Heart left ventricle (tissue), 13 donors: Measurements from ENCODE around the gene TTBK1.

ENCODE experiments used
- CTCF ChIP-seq, 12 donors: fragments of 200-600 bp; sonication (generic) in 4 of 12; IDR thresholded peaks; one replicate each; pipeline versions ENCODE4 v1.5.0 to v1.8.0; 2018 to 2022; ENCODE audit warnings: antibody characterized with exemption in 12 of 12, mild to moderate bottlenecking in 5 of 12
- POLR2A ChIP-seq, 2 donors: fragments of 450-650 bp; IDR thresholded peaks; one replicate each; pipeline ENCODE4 v1.6.1; 2017; ENCODE audit warnings: antibody characterized with exemption in 2 of 2, mild to moderate bottlenecking in 2 of 2, moderate library complexity in 2 of 2
- donor health status: ischemic (EF 13 %, LVEDD 7.1; RV severe dilation, severe dysfunction).
- donor health status: DM: no; HTN: yes; CAD: no.
- donor health status: DM: no; HTN: no; CAD: no.
- donor health status: ischemic (EF 25% LVEDD 6.9; RV normal size, moderate dysfunction).
- donor health status: ischemic (EF 25% LVEDD 5.7; RV mildly dilated, moderate dysfunction).
- donor health status: ischemic (EF 35%, LVEDD 5.7; RV mildly dilated, moderate dysfunction).
- donor health status: nonischemic (EF 11% LVEDD 7.7; RV severe dilation, severe dysfunction).
- donor health status: DM: yes; HTN: yes; CAD: no.
- donor health status: PGD.
- donor health status: ischemic (EF 29% LVEDD 5.4; RV normal size, mild dysfunction).
- donor health status: nonischemic (EF 23%, LVEDD 6.1; RV moderate dilation, normal function).

GRCh38 chr6:43336382-43336781 is 93.1 kb downstream of the TTBK1 start:
- TF ChIP-seq POLR2A (IDR thresholded peaks at IDR 0.05) (no peak), CTCF (IDR thresholded peaks at IDR 0.05) (no peak)
